Measurements from ENCODE around the gene KRTAP4-11. TPM values are rescaled to one million over a fixed set of nuclear protein-coding genes. Genes with fewer than 3 reads are reported as not detected.

Gene KRTAP4-11
- total and polyA plus RNA-seq, 2 of the 8 experiments (the other 6 are each of a cell fraction or from before 2014, with no cell fraction given), result not detected

GRCh38 chr17:41073676-41074075 is 44.5 kb downstream of the KRTAP4-11 start:
- WGBS, 2 experiments (ENCODE audit: extremely low coverage in 1 of 2, insufficient coverage in 1 of 2, insufficient read length in 1 of 2, insufficient replicate concordance in 2 of 2, low coverage in 1 of 2, low lambda C conversion rate in 2 of 2, missing lambda C conversion rate in 1 of 2), result 90% methylated on average over 2 of the region's 2 CpGs; no CpG with 5 or more reads in 1 of the 2 experiments
- Histone ChIP-seq H2BK120ac (replicated peaks; ENCODE audit: low read depth, low read length) (no peak overlapping the region), H4K91ac (replicated peaks; ENCODE audit: insufficient read length, low read length) (no peak overlapping the region), H2BK20ac (ENCODE audit: low read length) (no peak overlapping the region), H3K4me2 (ENCODE audit: insufficient read depth in 1 of 2, low read depth in 2 of 2, low read length in 2 of 2) (no peak overlapping the region), H2AFZ (ENCODE audit: low read length) (no peak overlapping the region), H3K14ac (ENCODE audit: insufficient read length) (no peak overlapping the region), H3K27ac (ENCODE audit: low read depth, low read length) (no peak overlapping the region), H3K79me1 (ENCODE audit: low read depth, low read length) (no peaks in the 10 kb centered on the region), H3K56ac (replicated peaks; ENCODE audit: insufficient read length, low read depth, low read length) (no peak overlapping the region), H3K4me1 (replicated peaks in 1 of 4; ENCODE audit: control insufficient read depth in 3 of 4, insufficient read depth in 4 of 4, low read length in 3 of 4) (no peaks in the 10 kb centered on the region), H3K4me3 (ENCODE audit: extremely low read depth in 1 of 4, insufficient read depth in 2 of 4, low read depth in 3 of 4, low read length in 4 of 4) (no peak overlapping the region), H4K20me1 (replicated peaks in 1 of 2; ENCODE audit: control insufficient read depth in 1 of 2, insufficient read depth in 2 of 2, low read length in 2 of 2) (no peaks in the 10 kb centered on the region), H3K9ac (replicated peaks in 1 of 4; ENCODE audit: extremely low read depth in 1 of 4, low read depth in 3 of 4, low read length in 3 of 4) (no peak overlapping the region), H2AK5ac (ENCODE audit: low read depth, low read length) (no peak overlapping the region), H3K4ac (replicated peaks; ENCODE audit: insufficient read length, low read depth, low read length) (no peak overlapping the region), H2BK12ac (ENCODE audit: low read depth, low read length) (no peak overlapping the region), H3K23me2 (ENCODE audit: low read depth, low read length) (no peaks in the 10 kb centered on the region), H3K79me2 (ENCODE audit: control insufficient read depth in 1 of 2, insufficient read depth in 2 of 2, low read length in 2 of 2) (no peaks in the 10 kb centered on the region), H3K27me3 (replicated peaks in 1 of 4; ENCODE audit: control insufficient read depth in 3 of 4, extremely low read depth in 1 of 4, insufficient read depth in 3 of 4, low read length in 3 of 4) (no peaks in the 10 kb centered on the region), H3K23ac (ENCODE audit: insufficient read length) (no peak overlapping the region), H4K8ac (ENCODE audit: extremely low read depth, insufficient read depth, low read length) (no peak overlapping the region), H3K9me3 (ENCODE audit: insufficient read depth in 2 of 2, low read depth in 1 of 2, low read length in 1 of 2) (no peaks in the 10 kb centered on the region), H4K5ac (ENCODE audit: insufficient read length, low read depth, low read length) (no peak overlapping the region), H3K36me3 (ENCODE audit: control insufficient read depth in 2 of 4, insufficient read depth in 4 of 4, low read length in 3 of 4) (no peaks in the 10 kb centered on the region), H2BK15ac (ENCODE audit: low read length) (no peak overlapping the region), H3K18ac (ENCODE audit: extremely low read depth, low read length) (no peak overlapping the region), H2BK5ac (ENCODE audit: low read depth, low read length) (no peak overlapping the region)
- FAIRE-seq (no peak), DNase-seq (ENCODE audit: low read depth in 1 of 2, low spot score in 2 of 2) (no peak)
- ChIA-PET POLR2A (ENCODE audit: partially characterized antibody) (no interaction called here), CTCF (ENCODE audit: partially characterized antibody) (interaction anchor here (1.5 kb wide), 1 partner anchor 164 kb away, joined by 4 read pairs; no protein-coding TSS in a partner anchor)
- no peak for TF ChIP-seq SP2 (IDR thresholded peaks at IDR 0.05; ENCODE audit: low read length)
- TF ChIP-seq HDAC6 (IDR thresholded peaks at IDR 0.05; ENCODE audit: low read depth, low read length), result no peak
- TF ChIP-seq ATF2 (IDR thresholded peaks at IDR 0.05; ENCODE audit: low read length), result no peak
- no peak for TF ChIP-seq ATF3 (IDR thresholded peaks at IDR 0.05; ENCODE audit: insufficient read depth, low read depth, low read length)
- no peak for TF ChIP-seq RFX5 (IDR thresholded peaks at IDR 0.05; ENCODE audit: borderline replicate concordance, low read depth, low read length)
- no peak for TF ChIP-seq SIX5 (IDR thresholded peaks at IDR 0.05; ENCODE audit: low read depth, low read length)
- no peak for TF ChIP-seq USF2 (IDR thresholded peaks at IDR 0.05; ENCODE audit: low read length)
- no peak for TF ChIP-seq SRF (IDR thresholded peaks at IDR 0.05; ENCODE audit: low read depth, low read length)
- TF ChIP-seq FOSL1 (IDR thresholded peaks at IDR 0.05; ENCODE audit: insufficient read depth, low read depth, low read length), result no peak
- no peak for TF ChIP-seq SP4 (IDR thresholded peaks at IDR 0.05; ENCODE audit: low read length)
- TF ChIP-seq E2F6 (IDR thresholded peaks at IDR 0.05), result no peak
